Right atrium auricular region (tissue), 2 donors: ENCODE measurements around the gene TBC1D9. TPM values are rescaled to one million over a fixed set of nuclear protein-coding genes. Genes with fewer than 3 reads are reported as not detected.
A peak's percentile ranks its signal among the peaks of the same experiment; 100 is the strongest.

Source experiments
- DNase-seq: peaks from one replicate; pipeline ENCODE4 v3.0.0-alpha.2; 2019; ENCODE audit warnings: low spot score
- H3K27ac ChIP-seq, 2 donors: fragments of 200-600 bp; sonication (generic); 1 replicate in 1 of 2; 2 replicates in 1 of 2; pipeline ENCODE4 v1.5.1; 2016 to 2019
- H3K27me3 ChIP-seq, 2 donors: fragments of 200-600 bp; sonication (generic); one replicate each; pipeline versions ENCODE4 v1.5.1 to v1.6.0; 2017 to 2019
- H3K36me3 ChIP-seq: fragments of 200-600 bp; sonication (generic); one replicate; pipeline ENCODE4 v1.5.1; 2016
- H3K4me1 ChIP-seq, 2 donors: fragments of 200-600 bp; sonication (generic); one replicate each; pipeline versions ENCODE4 v1.5.1 to v1.6.0; 2017 to 2019
- H3K4me3 ChIP-seq, 2 donors: fragments of 200-600 bp; sonication (generic); 1 replicate in 1 of 2; 2 replicates in 1 of 2; pipeline ENCODE4 v1.5.1; 2017 to 2019; ENCODE audit warnings: mild to moderate bottlenecking in 1 of 2, moderate library complexity in 1 of 2
- H3K9me3 ChIP-seq, 2 donors: fragments of 200-600 bp; sonication (generic); one replicate each; pipeline ENCODE4 v1.5.1; 2019
- CTCF ChIP-seq, 2 donors: fragments of 200-600 bp; sonication (generic); IDR thresholded peaks; one replicate each; pipeline ENCODE4 v1.5.1; 2019; ENCODE audit warnings: antibody characterized with exemption in 2 of 2
- total RNA-seq, 2 donors: library from RNA; depleted of rRNA; stranded (reverse); fragments of >200 nt; gene quantifications; one replicate each; pipeline ENCODE4 v1.1.0, GENCODE V29; 2016

TBC1D9 gene
- total RNA-seq, 2 donors from 2014 or later = 10.9 to 18.8 TPM

- no peaks in the 10 kb centered on the region for H3K4me1 ChIP-seq
- DNase-seq = no peak
- no peaks in the 10 kb centered on the region for H3K27me3 ChIP-seq
- no peaks in the 10 kb centered on the region for H3K9me3 ChIP-seq
- no peak for TF ChIP-seq CTCF (IDR thresholded peaks at IDR 0.05)
- no peak overlapping the region for H3K27ac ChIP-seq
- no peak overlapping the region for H3K4me3 ChIP-seq
- peaks cover 21% of the 10 kb centered on the region for H3K36me3 ChIP-seq
Measured at GRCh38 chr4:140630246-140630645, 125.9 kb downstream of the TBC1D9 start.

GRCh38 chr4:140628016-140628415 lies 128.2 kb downstream of the TBC1D9 start:
- Histone ChIP-seq H3K36me3 (peaks cover 23% of the 10 kb centered on the region), H3K4me1 (no peaks in the 10 kb centered on the region), H3K27me3 (no peaks in the 10 kb centered on the region), H3K27ac (no peak overlapping the region), H3K4me3 (no peak overlapping the region), H3K9me3 (no peaks in the 10 kb centered on the region)
- TF ChIP-seq CTCF (IDR thresholded peaks at IDR 0.05) = no peak
- no peak for DNase-seq

GRCh38 chr4:140626661-140627376 lies 129.4 kb downstream of the TBC1D9 start:
- Histone ChIP-seq H3K4me3 (no peak overlapping the region), H3K4me1 (no peaks in the 10 kb centered on the region), H3K27ac (no peak overlapping the region), H3K36me3 (peaks cover 34% of the 10 kb centered on the region), H3K27me3 (no peaks in the 10 kb centered on the region), H3K9me3 (no peaks in the 10 kb centered on the region)
- no peak for DNase-seq
- peak in 1 of 2 donors; percentile 18 for TF ChIP-seq CTCF (IDR thresholded peaks at IDR 0.05)

- H3K9me3 ChIP-seq = no peaks in the 10 kb centered on the region
- H3K27ac ChIP-seq = no peak overlapping the region
- H3K27me3 ChIP-seq = no peaks in the 10 kb centered on the region
- peaks cover 28% of the 10 kb centered on the region for H3K36me3 ChIP-seq
- no peaks in the 10 kb centered on the region for H3K4me1 ChIP-seq
- DNase-seq = no peak
- H3K4me3 ChIP-seq = no peak overlapping the region
- TF ChIP-seq CTCF (IDR thresholded peaks at IDR 0.05) = no peak
Measured at GRCh38 chr4:140622333-140622958, 133.7 kb downstream of the TBC1D9 start.

GRCh38 chr4:140621161-140621560 lies 135.0 kb downstream of the TBC1D9 start:
- Histone ChIP-seq H3K4me3 (no peak overlapping the region), H3K9me3 (no peaks in the 10 kb centered on the region), H3K36me3 (peaks cover 22% of the 10 kb centered on the region), H3K27ac (no peak overlapping the region), H3K27me3 (no peaks in the 10 kb centered on the region), H3K4me1 (no peaks in the 10 kb centered on the region)
- DNase-seq = no peak
- TF ChIP-seq CTCF (IDR thresholded peaks at IDR 0.05) = no peak
